SK-N-MC (cell line): ENCODE results near the gene SNRNP27.

Experiments
- EZH2 ChIP-seq: fragments of 200-600 bp; sonication (generic); IDR thresholded peaks from one replicate; pipeline ENCODE4 v1.6.1; 2017; ENCODE audit warnings: antibody characterized with exemption
- FOXP2 ChIP-seq: optimal IDR thresholded peaks from 2 replicates; pipeline ENCODE3; 2011; ENCODE audit warnings: mild to moderate bottlenecking, moderate library complexity; ENCODE audit not compliant: insufficient read depth; ENCODE audit errors: extremely low read length, control extremely low read depth
- POLR2AphosphoS5 ChIP-seq: IDR thresholded peaks from 2 replicates; pipeline ENCODE4 v1.6.1; 2012; ENCODE audit warnings: mild to moderate bottlenecking, low read depth, low read length, borderline replicate concordance

DNA sequence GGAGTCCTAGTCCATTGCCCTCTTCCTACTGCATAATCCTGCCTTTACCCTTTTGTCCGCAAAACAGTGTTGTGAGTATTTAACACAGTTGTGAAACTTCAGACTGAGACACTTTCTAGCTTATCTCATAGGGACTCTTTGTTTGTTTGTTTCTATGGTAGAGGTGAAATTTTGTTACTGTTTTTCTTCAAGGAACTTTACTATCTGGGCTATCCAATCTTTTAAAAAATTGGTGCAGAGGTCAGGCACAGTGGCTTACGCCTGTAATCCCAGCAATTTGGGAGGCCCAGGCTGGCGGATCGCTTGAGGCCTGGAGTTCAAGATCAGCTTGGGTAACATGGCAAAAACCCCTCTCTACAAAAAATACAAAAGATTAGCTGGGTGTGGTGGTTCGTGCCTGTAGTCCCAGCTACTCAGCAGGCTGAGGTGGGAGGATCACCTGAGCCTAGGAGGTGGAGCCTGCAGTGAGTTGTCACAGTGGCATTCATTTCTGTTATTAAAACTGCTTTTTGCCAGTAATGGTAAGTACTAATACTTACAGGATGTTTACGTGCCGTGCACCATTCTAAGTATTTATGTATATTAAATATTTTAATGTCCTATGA, 45.5 kb upstream of the SNRNP27 start:
- no peak for TF ChIP-seq EZH2
- no peak for TF ChIP-seq POLR2AphosphoS5
- no peak for TF ChIP-seq FOXP2
